Measurements from ENCODE around the gene IRF1.

IRF1 gene

DNA sequence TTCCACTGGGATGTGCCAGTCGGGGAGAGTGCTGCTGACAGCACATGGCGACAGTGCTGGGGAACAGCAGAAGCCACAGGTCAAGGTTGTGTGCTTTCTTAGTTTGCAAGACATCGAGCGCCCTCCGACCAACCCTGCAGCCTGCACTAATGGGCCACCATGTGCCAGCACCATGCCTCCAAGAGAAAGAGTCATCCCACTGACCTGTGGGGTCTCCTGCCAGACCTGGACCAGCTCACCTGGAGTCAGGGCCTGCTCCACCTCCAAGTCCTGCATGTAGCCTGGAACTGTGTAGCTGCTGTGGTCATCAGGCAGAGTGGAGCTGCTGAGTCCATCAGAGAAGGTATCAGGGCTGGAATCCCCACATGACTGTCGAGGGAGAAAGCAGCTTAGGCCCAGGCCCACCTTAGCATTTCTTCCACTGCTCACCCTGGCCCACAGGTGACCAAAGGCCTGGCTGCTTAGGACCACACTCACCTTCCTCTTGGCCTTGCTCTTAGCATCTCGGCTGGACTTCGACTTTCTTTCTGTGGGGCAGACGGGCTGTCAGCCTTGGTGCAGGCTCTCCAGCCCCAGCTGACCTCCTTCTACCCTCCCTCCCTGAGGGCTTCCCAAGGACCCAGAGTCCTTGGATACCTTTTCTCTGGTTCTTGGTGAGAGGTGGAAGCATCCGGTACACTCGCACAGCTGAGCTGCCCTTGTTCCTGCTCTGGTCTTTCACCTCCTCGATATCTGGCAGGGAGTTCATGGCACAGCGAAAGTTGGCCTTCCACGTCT is 4.1 kb downstream of the IRF1 start:
- DNase-seq, result peak; percentile 4

GRCh38 chr5:132485641-132486317 is 4.8 kb downstream of the IRF1 start:
- peak; percentile 40 for DNase-seq

DNA sequence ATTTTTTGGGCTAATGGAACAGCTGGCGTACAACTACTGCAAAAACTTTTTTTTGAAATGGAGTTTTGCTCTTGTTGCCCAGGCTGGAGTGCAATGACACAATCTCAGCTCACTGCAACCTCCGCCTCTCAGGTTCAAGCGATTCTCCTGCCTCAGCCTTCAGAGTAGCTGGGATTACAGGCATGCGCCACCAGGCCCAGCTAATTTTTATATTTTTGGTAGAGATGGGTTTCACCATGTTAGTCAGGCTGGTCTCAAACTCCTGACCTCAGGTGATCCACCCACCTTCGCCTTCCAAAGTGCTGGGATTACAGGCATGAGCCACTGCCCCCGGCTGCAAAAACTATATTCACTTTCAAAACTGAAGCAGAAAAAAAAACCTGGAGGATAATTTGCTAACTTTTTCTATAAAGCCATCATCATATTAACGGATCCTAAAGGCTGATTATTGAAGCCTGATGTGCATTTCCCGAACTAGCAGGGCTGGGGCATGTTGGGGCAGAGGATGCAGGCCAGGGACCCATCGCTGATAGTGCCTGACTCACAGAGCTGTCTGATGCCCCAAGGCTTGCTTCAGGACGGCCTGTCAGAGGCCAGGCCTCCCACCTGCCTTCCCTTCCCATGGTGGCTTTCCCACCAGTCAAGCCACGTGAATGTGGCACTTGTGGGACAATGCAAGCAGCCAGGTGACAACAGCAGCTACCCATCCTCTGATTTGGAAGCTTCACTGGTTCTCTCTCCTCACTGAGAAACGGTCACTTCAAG is 5.5 kb downstream of the IRF1 start:
- DNase-seq, result peak; percentile 2

DNA sequence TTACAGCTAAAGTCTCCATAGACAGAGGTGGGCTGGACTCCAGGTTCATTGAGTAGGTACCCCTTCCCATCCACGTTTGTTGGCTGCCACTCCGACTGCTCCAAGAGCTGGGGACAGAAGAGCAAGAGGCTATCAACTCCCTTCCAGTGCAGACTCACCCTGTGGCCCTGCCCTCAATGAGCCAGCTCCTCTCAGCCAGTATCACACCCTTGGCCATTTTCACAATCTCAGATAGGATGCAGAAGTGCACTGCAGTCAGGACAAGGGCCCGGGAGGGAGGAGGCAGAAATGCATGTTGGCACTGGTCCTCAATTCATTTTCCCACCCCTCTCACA is 6.2 kb downstream of the IRF1 start:
- DNase-seq, result peak; percentile 2

DNA sequence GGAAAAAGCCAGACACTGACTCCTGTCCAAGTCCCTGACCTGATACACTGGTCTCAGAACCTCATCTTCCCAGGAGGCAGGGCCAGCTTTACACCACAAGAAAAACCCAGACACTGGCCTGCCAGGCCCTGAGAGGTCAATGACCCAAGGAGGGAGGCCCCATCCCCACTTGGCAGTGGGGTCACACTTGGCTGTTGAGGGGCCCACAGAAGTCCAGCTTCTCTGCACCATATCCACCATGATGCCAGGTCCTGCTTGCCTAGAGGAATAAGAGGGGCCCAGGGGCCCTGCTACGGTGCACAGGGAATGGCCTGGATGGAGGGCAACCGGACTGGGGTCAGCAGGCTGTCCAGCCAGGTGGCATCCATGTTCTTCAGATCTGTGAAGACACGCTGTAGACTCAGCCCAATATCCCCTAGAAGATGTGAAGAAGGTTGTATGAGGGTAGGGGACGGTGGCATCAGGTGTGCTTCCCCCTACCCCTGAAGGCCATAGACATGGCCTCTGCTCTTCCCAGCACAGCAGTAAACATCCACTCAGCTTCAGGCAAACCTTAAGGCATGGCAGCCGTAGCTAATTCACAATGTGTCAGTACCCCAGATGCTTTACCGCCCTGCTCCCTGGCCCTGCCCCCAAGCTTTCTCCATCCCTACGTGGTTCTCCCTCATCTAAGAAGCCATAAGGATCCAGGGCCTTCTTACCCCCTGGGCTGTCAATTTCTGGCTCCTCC is 6.7 kb downstream of the IRF1 start:
- DNase-seq, result peak; percentile 2

DNA sequence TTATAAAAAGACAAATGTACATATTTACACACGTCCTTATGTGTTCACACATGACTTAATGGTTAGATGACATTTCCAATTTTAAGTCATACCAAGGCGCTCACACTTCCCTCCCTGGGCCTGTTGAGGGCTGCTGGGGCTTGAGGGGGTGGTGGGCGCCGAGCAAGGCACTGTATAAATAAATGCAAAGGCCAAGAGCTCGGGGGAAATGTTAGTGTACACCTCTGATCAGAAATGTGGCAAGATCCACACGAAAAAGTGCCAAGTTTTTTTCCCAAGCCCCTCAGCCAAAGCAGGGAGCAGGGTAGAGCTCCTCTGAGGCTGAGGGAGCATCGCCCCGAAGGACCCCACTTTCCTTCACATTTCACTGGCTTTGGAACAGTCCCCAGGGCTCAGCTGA is 7.5 kb downstream of the IRF1 start:
- no peak for DNase-seq

DNA sequence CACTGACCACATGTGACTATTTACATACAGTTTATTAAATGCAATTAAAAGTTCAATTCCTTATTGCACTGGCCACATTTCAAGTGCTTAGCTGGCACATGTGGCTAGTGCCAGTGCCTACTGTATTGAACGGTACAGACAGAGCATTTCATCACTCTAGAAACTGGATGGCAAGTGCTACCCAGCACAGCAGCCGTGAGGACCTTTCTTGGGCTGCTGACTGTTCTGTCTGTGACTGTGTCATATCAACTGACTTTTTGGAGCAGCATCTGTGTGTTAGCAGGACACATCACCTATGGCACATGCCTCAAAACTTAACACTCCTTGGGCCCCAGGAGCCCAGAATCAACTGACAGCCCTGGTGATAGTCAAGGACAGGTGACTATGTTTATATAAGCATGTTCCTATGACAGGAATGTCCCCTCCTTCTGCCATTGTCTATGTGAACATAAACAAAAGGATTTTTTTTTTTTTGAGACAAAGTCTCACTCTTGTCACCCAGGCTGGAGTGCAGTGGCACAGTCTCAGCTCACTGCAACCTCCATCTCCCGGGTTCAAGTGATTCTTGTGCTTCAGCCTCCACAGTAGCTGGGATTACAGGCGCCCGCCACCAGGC is 8.9 kb downstream of the IRF1 start:
- DNase-seq, result peak; percentile 2

DNA sequence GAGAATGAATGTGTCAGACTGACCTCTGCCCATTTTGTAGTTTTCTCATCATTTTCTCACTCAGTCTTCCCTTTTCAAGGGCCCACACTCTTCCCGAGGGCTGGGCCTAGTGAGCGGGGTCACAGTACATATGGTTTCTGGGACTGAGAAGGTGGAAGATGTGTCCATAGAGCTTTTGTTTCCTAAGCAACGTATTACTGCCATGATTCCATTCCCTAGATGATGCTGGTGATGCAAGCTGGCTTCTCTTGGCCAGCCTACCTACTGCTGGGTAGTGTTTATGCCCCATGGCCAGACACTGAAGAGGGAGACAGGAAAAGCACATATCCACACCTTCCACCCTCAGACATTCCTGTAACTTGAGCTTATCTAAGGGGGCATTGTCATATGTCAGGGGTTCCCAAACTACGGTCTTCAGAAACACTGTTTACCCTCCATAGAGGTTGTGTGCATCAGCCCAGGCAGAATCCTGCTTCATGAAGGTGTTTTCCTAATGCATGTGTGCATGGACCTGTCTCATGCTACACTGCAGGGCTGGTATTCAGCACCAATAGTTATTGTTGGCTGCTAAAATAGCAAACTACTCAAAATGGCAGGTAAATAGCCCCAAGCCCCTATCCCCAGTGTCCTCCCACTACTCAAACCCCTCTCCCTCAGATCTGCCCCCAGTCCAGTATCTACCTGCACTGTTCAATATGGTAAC is 9.5 kb downstream of the IRF1 start:
- peak; percentile 1 for DNase-seq

- DNase-seq, result peak; percentile 3
These were observed 10.1 kb downstream of the IRF1 start for GRCh38 chr5:132480546-132480892.

GRCh38 chr5:132480042-132480441 is 10.5 kb downstream of the IRF1 start:
- peak; percentile 16 for DNase-seq

GRCh38 chr5:132479111-132479951 is 11.2 kb downstream of the IRF1 start:
- peak; percentile 1 for DNase-seq

DNA sequence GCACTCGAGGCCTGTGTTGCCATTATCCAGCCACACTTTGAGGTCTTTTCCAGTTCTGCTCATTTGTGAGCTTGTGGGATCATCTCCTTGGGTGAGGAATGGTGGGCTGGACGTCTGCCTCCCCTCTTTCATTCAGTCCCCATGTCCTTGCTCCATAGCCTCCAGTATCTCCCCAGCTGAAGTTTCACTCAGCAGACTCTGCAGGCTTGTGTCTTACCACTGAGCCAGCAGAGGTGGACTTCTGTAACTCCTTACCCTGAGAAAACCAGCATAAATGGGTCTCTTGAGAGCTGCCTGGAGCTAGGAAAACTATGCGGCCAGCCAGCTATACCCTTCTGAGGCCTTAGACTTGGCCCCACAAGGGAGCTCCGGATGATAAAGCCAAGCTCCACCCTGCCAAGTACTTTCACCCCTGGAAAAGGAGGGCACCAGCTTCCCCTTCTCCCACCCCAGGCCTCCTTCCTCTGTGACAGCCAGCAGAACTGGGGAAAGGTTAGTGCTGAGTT is 12.2 kb downstream of the IRF1 start:
- no peak for DNase-seq

DNA sequence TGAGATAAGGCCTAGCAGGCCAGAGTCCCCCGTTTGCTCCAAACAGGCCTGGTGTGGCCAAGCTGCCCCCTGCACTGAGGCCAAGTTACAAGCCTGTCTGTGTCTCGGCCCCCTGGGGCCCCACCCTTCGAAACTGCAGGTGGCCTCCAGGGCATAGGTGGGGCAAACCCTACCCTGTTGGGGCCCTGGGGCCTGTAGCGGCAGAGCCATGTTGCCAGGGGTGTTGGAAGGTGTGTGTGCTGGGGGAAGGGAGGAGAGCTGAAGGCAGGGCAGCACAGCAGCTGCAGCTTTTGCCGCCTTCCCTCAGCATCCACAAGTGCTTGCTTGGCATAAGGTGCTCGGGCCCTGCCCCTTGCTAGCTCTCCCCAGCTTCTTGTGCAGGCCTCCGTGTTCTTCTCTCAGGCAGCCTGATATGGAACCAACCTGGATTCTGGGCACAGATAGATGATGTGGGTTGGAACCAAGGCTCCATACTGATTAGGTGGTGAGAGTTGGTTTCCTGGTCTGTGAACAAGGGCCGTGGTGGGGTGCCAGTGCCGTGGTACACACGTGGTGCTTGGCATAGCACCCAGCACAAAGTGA is 12.7 kb downstream of the IRF1 start:
- no peak for DNase-seq

- DNase-seq, result no peak
These were observed 13.4 kb downstream of the IRF1 start for GRCh38 chr5:132476876-132477781.

- no peak for DNase-seq
These were observed 14.3 kb downstream of the IRF1 start for GRCh38 chr5:132475987-132476875.

GRCh38 chr5:132475497-132475882 is 15.1 kb downstream of the IRF1 start:
- no peak for DNase-seq

- peak; percentile 4 for DNase-seq
These were observed 15.6 kb downstream of the IRF1 start for GRCh38 chr5:132474881-132475496.

Measured in CD4-positive, alpha-beta T cell treated with Interleukin-17A for 4 hours (primary cell).